ENCODE results near the gene NQO1.

DNA sequence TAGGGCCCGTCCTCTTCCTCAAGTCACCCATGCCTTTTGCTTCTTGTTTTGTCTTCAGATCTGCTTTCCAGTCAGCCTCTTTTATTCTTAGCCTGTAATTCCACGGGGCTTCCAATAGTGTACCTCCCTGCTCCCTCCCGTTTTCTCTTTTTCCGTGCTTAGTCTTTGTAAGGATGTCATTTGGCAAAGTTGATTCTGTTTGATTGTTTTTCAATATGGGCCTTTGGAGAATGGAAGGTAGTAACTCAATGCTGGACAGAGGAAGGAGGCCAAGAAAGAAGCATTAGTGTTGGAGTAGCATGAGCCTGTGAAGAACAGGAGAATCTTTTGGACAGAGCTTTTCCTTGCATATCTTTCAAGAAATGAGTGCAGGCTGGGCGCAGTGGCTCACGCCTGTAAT, 42.3 kb upstream of the NQO1 start:
- TF ChIP-seq CTCF (IDR thresholded peaks at IDR 0.05 in 8 of 11, conservative IDR thresholded peaks at IDR 0.05 in 3 of 11), result no peak
- TF ChIP-seq POLR2A (IDR thresholded peaks at IDR 0.05), result no peak
- no peak for TF ChIP-seq POLR2AphosphoS5 (IDR thresholded peaks at IDR 0.05)

All from spleen (tissue), 7 donors.